ENCODE data around the gene ATP8A2.

Gene ATP8A2

GRCh38 chr13:25910243-25910642, 538.5 kb downstream of the ATP8A2 start:
- Histone ChIP-seq H3K4me3 (ENCODE audit: low read depth, low read length) (no peak overlapping the region), H3K27me3 (ENCODE audit: control insufficient read depth, insufficient read depth, low read length) (no peaks in the 10 kb centered on the region), H3K9ac (no peak overlapping the region), H3K79me2 (no peaks in the 10 kb centered on the region), H3K4me2 (ENCODE audit: low read length) (no peak overlapping the region), H2AFZ (no peak overlapping the region), H3K36me3 (ENCODE audit: control insufficient read depth, insufficient read depth, low read length) (no peaks in the 10 kb centered on the region), H3K27ac (no peak overlapping the region), H3K9me3 (ENCODE audit: control insufficient read depth, low read length) (no peaks in the 10 kb centered on the region), H3K4me1 (no peaks in the 10 kb centered on the region)
- TF ChIP-seq, protein P1, sequence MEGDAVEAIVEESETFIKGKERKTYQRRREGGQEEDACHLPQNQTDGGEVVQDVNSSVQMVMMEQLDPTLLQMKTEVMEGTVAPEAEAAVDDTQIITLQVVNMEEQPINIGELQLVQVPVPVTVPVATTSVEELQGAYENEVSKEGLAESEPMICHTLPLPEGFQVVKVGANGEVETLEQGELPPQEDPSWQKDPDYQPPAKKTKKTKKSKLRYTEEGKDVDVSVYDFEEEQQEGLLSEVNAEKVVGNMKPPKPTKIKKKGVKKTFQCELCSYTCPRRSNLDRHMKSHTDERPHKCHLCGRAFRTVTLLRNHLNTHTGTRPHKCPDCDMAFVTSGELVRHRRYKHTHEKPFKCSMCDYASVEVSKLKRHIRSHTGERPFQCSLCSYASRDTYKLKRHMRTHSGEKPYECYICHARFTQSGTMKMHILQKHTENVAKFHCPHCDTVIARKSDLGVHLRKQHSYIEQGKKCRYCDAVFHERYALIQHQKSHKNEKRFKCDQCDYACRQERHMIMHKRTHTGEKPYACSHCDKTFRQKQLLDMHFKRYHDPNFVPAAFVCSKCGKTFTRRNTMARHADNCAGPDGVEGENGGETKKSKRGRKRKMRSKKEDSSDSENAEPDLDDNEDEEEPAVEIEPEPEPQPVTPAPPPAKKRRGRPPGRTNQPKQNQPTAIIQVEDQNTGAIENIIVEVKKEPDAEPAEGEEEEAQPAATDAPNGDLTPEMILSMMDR (IDR thresholded peaks at IDR 0.05): no peak

DNA sequence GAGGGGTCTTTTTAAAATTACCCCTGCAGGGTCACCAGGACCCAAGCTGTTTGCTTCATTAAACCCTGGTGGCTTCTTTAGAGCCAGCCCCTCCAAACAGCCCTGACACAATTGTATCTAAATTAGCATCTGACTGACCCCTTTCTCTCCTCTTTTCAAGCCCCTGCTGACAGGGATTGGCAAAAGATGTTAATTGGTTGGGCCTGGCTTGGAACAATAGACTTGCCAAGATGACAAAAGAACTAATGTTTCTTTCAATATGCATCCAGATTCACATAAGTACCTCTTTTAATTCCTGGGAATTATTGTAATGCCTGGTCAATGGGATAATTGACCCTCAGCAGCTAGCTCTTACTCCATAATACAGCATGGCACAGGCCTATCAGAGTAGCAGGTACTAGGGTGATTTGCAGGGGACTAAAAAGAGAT, 539.2 kb downstream of the ATP8A2 start:
- H3K4me1 ChIP-seq: no peaks in the 10 kb centered on the region
- H3K4me2 ChIP-seq (ENCODE audit: low read length): no peak overlapping the region
- no peak overlapping the region for H3K9ac ChIP-seq
- H3K36me3 ChIP-seq (ENCODE audit: control insufficient read depth, insufficient read depth, low read length): no peaks in the 10 kb centered on the region
- no peaks in the 10 kb centered on the region for H3K79me2 ChIP-seq
- no peak overlapping the region for H2AFZ ChIP-seq
- no peaks in the 10 kb centered on the region for H3K9me3 ChIP-seq (ENCODE audit: control insufficient read depth, low read length)
- TF ChIP-seq, protein P1 (IDR thresholded peaks at IDR 0.05): no peak
- no peak overlapping the region for H3K27ac ChIP-seq
- no peaks in the 10 kb centered on the region for H3K27me3 ChIP-seq (ENCODE audit: control insufficient read depth, insufficient read depth, low read length)
- H3K4me3 ChIP-seq (ENCODE audit: low read depth, low read length): no peak overlapping the region

- Histone ChIP-seq H3K27me3 (ENCODE audit: control insufficient read depth, insufficient read depth, low read length) (no peaks in the 10 kb centered on the region), H3K4me1 (no peaks in the 10 kb centered on the region), H3K4me3 (ENCODE audit: low read depth, low read length) (no peak overlapping the region), H3K4me2 (ENCODE audit: low read length) (no peak overlapping the region), H3K27ac (no peak overlapping the region), H3K9ac (no peak overlapping the region), H2AFZ (no peak overlapping the region), H3K36me3 (ENCODE audit: control insufficient read depth, insufficient read depth, low read length) (no peaks in the 10 kb centered on the region), H3K79me2 (no peaks in the 10 kb centered on the region), H3K9me3 (ENCODE audit: control insufficient read depth, low read length) (no peaks in the 10 kb centered on the region)
- TF ChIP-seq, protein P1 (IDR thresholded peaks at IDR 0.05): no peak
Measured at GRCh38 chr13:25912961-25913360, 541.2 kb downstream of the ATP8A2 start.

DNA sequence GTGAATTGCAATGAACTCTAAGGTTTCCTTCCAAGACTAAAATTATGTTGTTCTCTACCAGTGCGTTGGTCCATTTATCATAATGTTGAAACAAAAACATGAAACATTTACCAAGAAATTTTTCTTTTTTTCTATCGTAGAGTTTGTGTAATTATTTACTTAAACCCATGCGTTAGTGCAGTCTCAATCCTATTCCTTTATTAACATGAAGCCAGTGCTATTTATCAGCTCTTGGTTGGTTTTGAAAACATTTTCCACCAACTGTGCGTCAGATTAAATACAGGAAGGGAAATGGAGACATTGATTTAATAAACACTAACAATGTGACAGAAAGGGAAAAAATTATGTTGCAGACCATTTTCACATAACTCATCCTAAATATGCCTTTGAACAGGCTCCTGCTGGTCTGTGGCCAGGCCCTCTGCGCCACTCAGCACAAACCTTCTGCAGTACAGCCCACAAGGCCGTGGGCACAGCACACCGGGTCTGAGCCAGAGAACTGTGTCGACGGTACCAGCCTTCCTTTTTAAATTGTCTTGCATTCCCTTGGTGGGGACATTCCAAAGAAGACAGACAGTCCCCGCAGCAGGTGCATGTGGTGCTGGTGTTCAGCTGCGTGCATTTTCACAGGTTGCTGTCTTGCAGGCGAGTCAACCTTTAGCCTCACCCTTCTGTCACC, 544.2 kb downstream of the ATP8A2 start:
- Histone ChIP-seq H3K36me3 (ENCODE audit: control insufficient read depth, insufficient read depth, low read length) (no peaks in the 10 kb centered on the region), H3K27ac (no peak overlapping the region), H3K79me2 (no peaks in the 10 kb centered on the region), H3K4me2 (ENCODE audit: low read length) (no peak overlapping the region), H3K4me1 (no peaks in the 10 kb centered on the region), H3K9ac (no peak overlapping the region), H2AFZ (no peak overlapping the region), H3K4me3 (ENCODE audit: low read depth, low read length) (no peak overlapping the region), H3K9me3 (ENCODE audit: control insufficient read depth, low read length) (no peaks in the 10 kb centered on the region), H3K27me3 (ENCODE audit: control insufficient read depth, insufficient read depth, low read length) (no peaks in the 10 kb centered on the region)
- TF ChIP-seq, protein P1 (IDR thresholded peaks at IDR 0.05): no peak

- Histone ChIP-seq H3K27ac (no peak overlapping the region), H3K4me3 (ENCODE audit: low read depth, low read length) (no peak overlapping the region), H2AFZ (no peak overlapping the region), H3K4me1 (no peaks in the 10 kb centered on the region), H3K27me3 (ENCODE audit: control insufficient read depth, insufficient read depth, low read length) (no peaks in the 10 kb centered on the region), H3K79me2 (no peaks in the 10 kb centered on the region), H3K4me2 (ENCODE audit: low read length) (no peak overlapping the region), H3K9ac (no peak overlapping the region), H3K36me3 (ENCODE audit: control insufficient read depth, insufficient read depth, low read length) (no peaks in the 10 kb centered on the region), H3K9me3 (ENCODE audit: control insufficient read depth, low read length) (no peaks in the 10 kb centered on the region)
- TF ChIP-seq, protein P1 (IDR thresholded peaks at IDR 0.05): no peak
Measured at GRCh38 chr13:25920277-25920676, 548.5 kb downstream of the ATP8A2 start.

All from parathyroid adenoma (tissue), 2 donors.